Transverse colon (tissue), 4 donors: ENCODE data around the gene BRD8. TPM values are rescaled to one million over a fixed set of nuclear protein-coding genes. Genes with fewer than 3 reads are reported as not detected.

Experiments used
- DNase-seq: peaks from one replicate; pipeline ENCODE4 v3.0.0-alpha.2; 2019
- H3K27ac ChIP-seq, 4 donors: fragments of 200-600 bp; sonication (generic); 2 replicates each; pipeline ENCODE4 v1.5.1; 2016 to 2018; ENCODE audit warnings: inconsistent platforms in 4 of 4
- H3K27me3 ChIP-seq: fragments of 200-600 bp; sonication (generic); 2 replicates; pipeline ENCODE4 v1.5.1; 2017; ENCODE audit warnings: inconsistent platforms
- H3K36me3 ChIP-seq, 4 donors: fragments of 200-600 bp; sonication (generic); 2 replicates each; pipeline ENCODE4 v1.5.1; 2017 to 2019; ENCODE audit warnings: inconsistent platforms in 4 of 4
- H3K4me1 ChIP-seq, 4 donors: fragments of 200-600 bp; sonication (generic); 2 replicates each; pipeline ENCODE4 v1.5.1; 2017 to 2020; ENCODE audit warnings: inconsistent platforms in 4 of 4
- H3K4me3 ChIP-seq, 4 donors: fragments of 200-600 bp; sonication (generic); 1 replicate in 1 of 4; 2 replicates in 3 of 4; pipeline versions ENCODE4 v1.5.1 to v1.6.1; 2017 to 2019; ENCODE audit warnings: inconsistent platforms in 4 of 4
- H3K9me3 ChIP-seq, 2 donors: fragments of 200-600 bp; sonication (generic); 2 replicates each; pipeline ENCODE4 v1.5.1; 2017 to 2019; ENCODE audit warnings: inconsistent platforms in 2 of 2
- EP300 ChIP-seq: sonication (generic); formaldehyde crosslinking; IDR thresholded peaks from one replicate; pipeline ENCODE4 v1.6.1; 2017; ENCODE audit warnings: antibody characterized with exemption, low read depth
- POLR2A ChIP-seq: fragments of 450-650 bp; IDR thresholded peaks from one replicate; pipeline ENCODE4 v1.6.1; 2016; ENCODE audit warnings: antibody characterized with exemption, mild to moderate bottlenecking, moderate library complexity
- POLR2AphosphoS5 ChIP-seq, 3 donors: sonication (generic); formaldehyde crosslinking; IDR thresholded peaks; one replicate each; pipeline ENCODE4 v1.6.1; 2016; ENCODE audit warnings: antibody characterized with exemption in 3 of 3
- WGBS, 2 donors: methylation state at CpG; one replicate each; pipeline ENCODE4 v1.1.5; 2018; ENCODE audit warnings: low coverage in 1 of 2; 5-methylcytosine and 5-hydroxymethylcytosine counted together
- in situ Hi-C, 4 donors: fragments of 200-750 bp; cut with MboI; loops; one replicate each; pipeline versions ENCODE4 v1.15.0 to v1.15.1; 2017; ENCODE audit warnings: low sequenced_read_pairs in 3 of 4, low pct_ligation_motif_present in 1 of 4, low pct_unique_long_range_greater_than_20kb in 1 of 4
- intact Hi-C: fragments of 100-400 bp; cut with DNase I; formaldehyde crosslinking; loops from one replicate; pipeline ENCODE4 v1.15.1; 2023; ENCODE audit warnings: low total_unique reads
- total RNA-seq, 4 donors: library from RNA; depleted of rRNA; stranded (reverse); fragments of >200 nt; gene quantifications; one replicate each; pipeline ENCODE4 v1.1.0, GENCODE V29; 2016
- TF ChIP-seq, protein P1 (sequence below), 5 experiments: fragments of 200-600 bp in 3 of 5; fragments of 450-650 bp in 2 of 5; sonication (generic) in 3 of 5; IDR thresholded peaks; 1 replicate in 2 of 5; 2 replicates in 3 of 5; pipeline ENCODE4 v1.5.1; 2016 to 2017; ENCODE audit warnings: antibody characterized with exemption in 5 of 5, inconsistent platforms in 3 of 5, mild to moderate bottlenecking in 2 of 5, moderate library complexity in 1 of 5

Gene BRD8
- total RNA-seq, 4 donors from 2014 or later = 31.0 to 168 (median 47.7) TPM

DNA sequence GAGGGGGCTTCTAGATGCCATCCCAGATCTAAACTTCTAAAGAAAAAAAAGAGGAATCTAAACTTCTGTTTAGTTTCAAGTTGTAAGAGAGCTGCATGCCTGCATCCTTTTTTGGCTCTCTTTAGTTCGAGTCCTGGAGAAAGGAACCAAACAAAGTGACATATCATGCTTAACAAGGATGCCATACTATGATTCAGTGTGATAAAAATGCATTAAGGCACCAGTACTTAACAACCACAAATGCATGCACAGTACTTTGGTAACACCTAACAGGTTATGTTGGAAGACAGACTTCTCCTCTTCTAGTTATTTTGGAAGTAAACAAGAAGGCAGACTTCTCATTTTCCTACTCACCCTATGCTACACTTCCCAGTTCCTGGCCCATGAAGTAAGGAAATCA lies 66.5 kb downstream of the BRD8 start:
- Histone ChIP-seq H3K36me3 (no peaks in the 10 kb centered on the region), H3K4me3 (no peak overlapping the region), H3K27me3 (peaks cover 5% of the 10 kb centered on the region), H3K9me3 (no peaks in the 10 kb centered on the region), H3K27ac (peak overlapping the region in 1 of 4 donors; percentile 6), H3K4me1 (peaks cover 0 to 3% (median 0%) of the 10 kb centered on the region in 4 donors)
- no peak for DNase-seq
- in situ Hi-C loops = no loop called here
- 17 to 30% methylated on average over 1 of the region's 1 CpG for WGBS, 2 donors
- TF ChIP-seq POLR2A (no peak), POLR2AphosphoS5 (IDR thresholded peaks at IDR 0.05) (no peak), EP300 (no peak)
- TF ChIP-seq, protein P1, sequence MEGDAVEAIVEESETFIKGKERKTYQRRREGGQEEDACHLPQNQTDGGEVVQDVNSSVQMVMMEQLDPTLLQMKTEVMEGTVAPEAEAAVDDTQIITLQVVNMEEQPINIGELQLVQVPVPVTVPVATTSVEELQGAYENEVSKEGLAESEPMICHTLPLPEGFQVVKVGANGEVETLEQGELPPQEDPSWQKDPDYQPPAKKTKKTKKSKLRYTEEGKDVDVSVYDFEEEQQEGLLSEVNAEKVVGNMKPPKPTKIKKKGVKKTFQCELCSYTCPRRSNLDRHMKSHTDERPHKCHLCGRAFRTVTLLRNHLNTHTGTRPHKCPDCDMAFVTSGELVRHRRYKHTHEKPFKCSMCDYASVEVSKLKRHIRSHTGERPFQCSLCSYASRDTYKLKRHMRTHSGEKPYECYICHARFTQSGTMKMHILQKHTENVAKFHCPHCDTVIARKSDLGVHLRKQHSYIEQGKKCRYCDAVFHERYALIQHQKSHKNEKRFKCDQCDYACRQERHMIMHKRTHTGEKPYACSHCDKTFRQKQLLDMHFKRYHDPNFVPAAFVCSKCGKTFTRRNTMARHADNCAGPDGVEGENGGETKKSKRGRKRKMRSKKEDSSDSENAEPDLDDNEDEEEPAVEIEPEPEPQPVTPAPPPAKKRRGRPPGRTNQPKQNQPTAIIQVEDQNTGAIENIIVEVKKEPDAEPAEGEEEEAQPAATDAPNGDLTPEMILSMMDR (IDR thresholded peaks at IDR 0.05) = no peak
- intact Hi-C loops = loop anchor here (10.0 kb wide), 1 partner anchor 457 kb away; no protein-coding TSS in a partner anchor

DNA sequence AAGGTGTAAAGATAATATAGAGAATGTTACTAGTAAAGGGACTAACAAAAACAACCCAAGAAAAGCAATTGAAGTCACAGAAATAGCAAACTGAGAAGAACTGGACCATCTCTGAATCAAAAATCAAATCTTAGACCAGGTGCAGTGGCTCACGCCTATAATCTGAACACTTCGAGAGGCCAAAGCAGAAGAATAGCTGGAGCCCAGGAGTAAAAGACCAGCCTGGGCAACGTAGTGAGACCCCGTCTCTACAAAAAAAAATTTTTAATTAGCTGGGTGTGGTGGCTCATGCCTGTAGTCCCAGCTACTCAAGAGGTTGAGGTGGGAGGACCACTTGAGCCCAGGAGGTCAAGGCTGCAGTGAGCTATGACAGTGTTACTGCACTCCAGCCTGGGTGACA lies 67.2 kb downstream of the BRD8 start:
- in situ Hi-C loops (no loop called here), intact Hi-C loops (loop anchor here (10.0 kb wide), 1 partner anchor 456 kb away; no protein-coding TSS in a partner anchor)
- H3K4me1 ChIP-seq = peaks cover 0 to 3% (median 0%) of the 10 kb centered on the region in 4 donors
- H3K36me3 ChIP-seq = no peaks in the 10 kb centered on the region
- WGBS, 2 donors = 71 to 82% methylated on average over 2 to 4 of the region's 4 CpGs
- H3K27me3 ChIP-seq = peaks cover 5% of the 10 kb centered on the region
- H3K27ac ChIP-seq = peak overlapping the region in 1 of 4 donors; percentile 6
- DNase-seq = no peak
- H3K4me3 ChIP-seq = no peak overlapping the region
- H3K9me3 ChIP-seq = no peaks in the 10 kb centered on the region
- no peak for TF ChIP-seq POLR2AphosphoS5 (IDR thresholded peaks at IDR 0.05)
- no peak for TF ChIP-seq EP300
- TF ChIP-seq, protein P1 (IDR thresholded peaks at IDR 0.05) = no peak
- no peak for TF ChIP-seq POLR2A

DNA sequence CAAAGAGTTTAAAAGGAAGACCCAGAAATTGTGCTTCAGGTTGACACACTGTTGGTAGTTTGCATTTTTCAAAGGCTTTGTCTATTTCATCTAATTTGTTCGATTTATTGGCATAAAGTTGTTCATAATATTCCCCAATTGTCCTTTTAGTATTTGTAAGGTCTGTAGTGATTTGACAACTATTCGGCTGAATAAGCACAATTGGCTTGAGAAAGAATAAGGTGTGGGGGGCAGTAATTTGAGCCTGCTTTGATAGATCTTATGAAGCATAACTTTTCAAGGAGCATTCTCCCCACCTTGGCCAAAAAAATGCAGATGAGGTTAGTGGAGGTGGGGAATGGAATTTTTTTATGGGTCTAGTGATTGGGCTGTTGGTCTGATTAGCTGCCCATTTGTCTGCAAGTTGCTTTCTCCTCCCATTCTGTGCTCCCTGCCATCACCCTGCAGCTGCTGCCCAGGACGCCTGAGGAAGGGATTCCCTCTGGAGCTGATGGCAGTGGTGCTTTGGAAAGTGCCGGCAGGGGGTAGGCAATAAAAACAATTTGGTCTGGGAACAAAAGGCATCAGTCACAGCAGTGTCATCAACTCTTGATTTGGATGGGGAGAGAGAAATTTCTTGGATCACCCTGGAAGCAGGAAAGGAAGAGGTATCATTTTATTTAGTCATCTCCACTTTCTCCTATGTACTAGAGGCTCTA lies 68.0 kb downstream of the BRD8 start:
- WGBS, 2 donors = 58 to 62% methylated on average over 3 to 4 of the region's 4 CpGs

More for the DNA sequence above, 68.0 kb downstream of the BRD8 start:
- DNase-seq = no peak
- in situ Hi-C loops = no loop called here
- Histone ChIP-seq H3K4me3 (no peak overlapping the region), H3K36me3 (no peaks in the 10 kb centered on the region), H3K4me1 (peaks cover 0 to 3% (median 0%) of the 10 kb centered on the region in 4 donors), H3K27ac (no peak overlapping the region), H3K27me3 (peaks cover 5% of the 10 kb centered on the region), H3K9me3 (no peaks in the 10 kb centered on the region)
- intact Hi-C loops = loop anchor here (10.0 kb wide), 1 partner anchor 456 kb away; no protein-coding TSS in a partner anchor
- no peak for TF ChIP-seq POLR2AphosphoS5 (IDR thresholded peaks at IDR 0.05)
- no peak for TF ChIP-seq EP300
- TF ChIP-seq, protein P1 (IDR thresholded peaks at IDR 0.05) = no peak
- TF ChIP-seq POLR2A = no peak
